ENCODE data around the gene MN1. TPM values are rescaled to one million over a fixed set of nuclear protein-coding genes. Genes with fewer than 3 reads are reported as not detected.

The MN1 gene
- total and polyA plus RNA-seq, 2 of the 8 experiments (the other 6 are each of a cell fraction or from before 2014, with no cell fraction given) = 3.1 to 4.9 TPM

- Histone ChIP-seq H3K79me2 (ENCODE audit: control insufficient read depth in 1 of 2, insufficient read depth in 2 of 2, low read length in 2 of 2) (no peaks in the 10 kb centered on the region), H4K91ac (replicated peaks; ENCODE audit: insufficient read length, low read length) (no peak overlapping the region), H3K36me3 (ENCODE audit: control insufficient read depth in 2 of 4, insufficient read depth in 4 of 4, low read length in 3 of 4) (no peaks in the 10 kb centered on the region), H3K23ac (ENCODE audit: insufficient read length) (no peak overlapping the region), H3K4me2 (ENCODE audit: insufficient read depth in 1 of 2, low read depth in 2 of 2, low read length in 2 of 2) (no peak overlapping the region), H3K4me1 (replicated peaks in 1 of 4; ENCODE audit: control insufficient read depth in 3 of 4, insufficient read depth in 4 of 4, low read length in 3 of 4) (no peaks in the 10 kb centered on the region), H2BK15ac (ENCODE audit: low read length) (no peak overlapping the region), H2BK20ac (ENCODE audit: low read length) (no peak overlapping the region), H4K20me1 (replicated peaks in 1 of 2; ENCODE audit: control insufficient read depth in 1 of 2, insufficient read depth in 2 of 2, low read length in 2 of 2) (no peaks in the 10 kb centered on the region), H4K8ac (ENCODE audit: extremely low read depth, insufficient read depth, low read length) (no peak overlapping the region; the same call in 1 of the 2 replicates), H4K5ac (ENCODE audit: insufficient read length, low read depth, low read length) (no peak overlapping the region), H3K18ac (ENCODE audit: extremely low read depth, low read length) (no peak overlapping the region; the same call in 1 of the 2 replicates), H3K56ac (replicated peaks; ENCODE audit: insufficient read length, low read depth, low read length) (no peak overlapping the region), H3K9ac (replicated peaks in 1 of 4; ENCODE audit: extremely low read depth in 1 of 4, low read depth in 3 of 4, low read length in 3 of 4) (no peak overlapping the region), H2AK5ac (ENCODE audit: low read depth, low read length) (no peak overlapping the region), H3K27ac (ENCODE audit: low read depth, low read length) (no peak overlapping the region), H3K9me3 (ENCODE audit: insufficient read depth in 2 of 2, low read depth in 1 of 2, low read length in 1 of 2) (no peaks in the 10 kb centered on the region), H3K79me1 (ENCODE audit: low read depth, low read length) (no peaks in the 10 kb centered on the region), H3K4ac (replicated peaks; ENCODE audit: insufficient read length, low read depth, low read length) (no peak overlapping the region), H2BK5ac (ENCODE audit: low read depth, low read length) (no peak overlapping the region), H3K14ac (ENCODE audit: insufficient read length) (no peak overlapping the region), H3K23me2 (ENCODE audit: low read depth, low read length) (no peaks in the 10 kb centered on the region), H2BK12ac (ENCODE audit: low read depth, low read length) (0 out of 2 replicates have a peak overlapping the region, but pooled peaks have one; percentile 50), H2AFZ (ENCODE audit: low read length) (no peak overlapping the region), H3K27me3 (replicated peaks in 1 of 4; ENCODE audit: control insufficient read depth in 3 of 4, extremely low read depth in 1 of 4, insufficient read depth in 3 of 4, low read length in 3 of 4) (0 out of 7 replicates have a peak, but pooled peaks cover 0 to 2% (median 0%) of the 10 kb centered on the region in 4 experiments), H2BK120ac (replicated peaks; ENCODE audit: low read depth, low read length) (no peak overlapping the region), H3K4me3 (ENCODE audit: extremely low read depth in 1 of 4, insufficient read depth in 2 of 4, low read depth in 3 of 4, low read length in 4 of 4) (no peak overlapping the region)
- no peak for DNase-seq (ENCODE audit: low read depth in 1 of 2, low spot score in 2 of 2)
- POLR2A ChIA-PET (ENCODE audit: partially characterized antibody) = no interaction called here
- CTCF ChIA-PET (ENCODE audit: partially characterized antibody) = interaction anchor here (0.6 to 0.7 kb wide), 2 partner anchors 7 to 121 kb away, joined by 3 read pairs; no protein-coding TSS in a partner anchor
- 93% methylated on average over 23 of the region's 23 CpGs; no CpG with 5 or more reads in 1 of the 2 experiments for WGBS, 2 experiments (ENCODE audit: extremely low coverage in 1 of 2, insufficient coverage in 1 of 2, insufficient read length in 1 of 2, insufficient replicate concordance in 2 of 2, low coverage in 1 of 2, low lambda C conversion rate in 2 of 2, missing lambda C conversion rate in 1 of 2)
- no peak for FAIRE-seq
- TF ChIP-seq NRF1 (IDR thresholded peaks at IDR 0.05; ENCODE audit: low read depth, low read length) (no peak), USF2 (IDR thresholded peaks at IDR 0.05; ENCODE audit: low read length) (no peak), RNF2 (IDR thresholded peaks at IDR 0.05; ENCODE audit: borderline replicate concordance, low read depth, low read length, missing control alignments, poor library complexity, severe bottlenecking) (no peak), CTBP2 (IDR thresholded peaks at IDR 0.05; ENCODE audit: borderline replicate concordance, insufficient read depth, insufficient read length, low read length) (no peak), SIN3A (conservative IDR thresholded peaks at IDR 0.05 in 1 of 2, IDR thresholded peaks at IDR 0.05 in 1 of 2; ENCODE audit: low read depth in 1 of 2, low read length in 2 of 2) (no peak), MAFK (IDR thresholded peaks at IDR 0.05; ENCODE audit: low read depth, low read length) (no peak), CHD1 (IDR thresholded peaks at IDR 0.05; ENCODE audit: low read depth, low read length) (no peak), E2F6 (IDR thresholded peaks at IDR 0.05) (no peak), POLR2A (IDR thresholded peaks at IDR 0.05; ENCODE audit: control extremely low read depth in 1 of 2, low read depth in 2 of 2, low read length in 2 of 2) (no peak)
These were observed 26.3 kb upstream of the MN1 start for GRCh38 chr22:27827604-27828587.
